ENCODE measurements around the gene NRK.
"Not testable (repeated sequence)": the region's sequence is repeated elsewhere in the genome, so short reads cannot be mapped to it uniquely, and the experiment has no call there.

Gene NRK

DNA sequence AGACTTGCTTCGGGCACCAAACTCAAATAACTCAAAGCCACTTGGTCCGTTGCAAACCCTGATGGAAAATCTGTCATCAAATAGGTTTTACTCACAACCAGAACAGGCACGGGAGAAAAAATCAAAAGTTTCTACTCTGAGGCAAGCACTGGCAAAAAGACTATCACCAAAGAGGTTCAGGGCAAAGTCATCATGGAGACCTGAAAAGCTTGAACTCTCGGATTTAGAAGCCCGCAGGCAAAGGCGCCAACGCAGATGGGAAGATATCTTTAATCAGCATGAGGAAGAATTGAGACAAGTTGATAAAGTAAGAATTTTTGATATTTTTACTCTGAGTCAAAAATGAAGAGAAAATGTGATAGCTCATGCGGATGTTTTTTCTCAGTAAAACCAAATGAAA, 87.2 kb downstream of the NRK start:
- no peak for DNase-seq

DNA sequence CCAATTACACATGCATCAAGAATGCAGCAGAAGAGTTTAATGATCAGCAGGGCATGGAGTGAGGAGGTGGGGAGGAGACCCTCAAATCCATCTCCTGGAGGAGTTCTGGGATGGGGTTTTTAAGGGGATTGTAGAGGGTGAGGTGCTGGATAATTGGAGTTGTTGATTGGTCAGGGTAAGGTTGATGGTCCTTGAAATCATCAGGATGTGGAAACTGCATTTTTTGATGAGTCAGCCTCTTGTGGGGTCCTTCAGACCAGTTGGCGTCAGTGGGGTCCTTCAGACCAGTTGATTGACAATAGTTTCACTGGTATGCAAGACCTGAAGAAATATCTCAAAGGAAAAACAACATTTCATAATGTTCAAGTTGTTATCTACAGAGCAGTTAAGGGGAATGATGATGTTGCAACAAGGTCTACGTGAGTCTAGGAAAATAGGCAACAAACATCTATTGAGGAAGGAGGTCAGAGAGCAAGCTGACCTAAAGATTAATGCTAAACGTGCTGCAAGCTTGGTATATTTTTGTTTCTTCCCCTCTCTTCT, 88.3 kb downstream of the NRK start:
- DNase-seq: no peak

DNA sequence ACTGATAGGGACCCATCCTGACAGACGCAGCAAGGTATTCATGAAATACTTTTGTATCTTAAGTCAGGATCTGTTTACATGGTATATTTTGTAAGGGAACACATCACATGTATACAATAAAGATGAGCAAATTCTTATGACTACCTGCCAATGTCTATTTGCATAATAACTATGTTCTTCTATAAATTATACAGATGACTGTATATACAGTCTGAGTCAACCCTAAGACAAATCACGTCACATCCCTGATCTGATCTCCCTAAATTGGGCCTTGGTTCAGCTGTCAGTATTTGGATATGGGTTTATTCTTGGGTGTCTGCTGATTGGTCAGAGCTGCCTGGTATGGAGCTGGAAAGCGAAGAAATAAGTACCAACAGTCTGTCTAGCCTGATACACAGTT, 122.9 kb downstream of the NRK start:
- no peak for DNase-seq

DNA sequence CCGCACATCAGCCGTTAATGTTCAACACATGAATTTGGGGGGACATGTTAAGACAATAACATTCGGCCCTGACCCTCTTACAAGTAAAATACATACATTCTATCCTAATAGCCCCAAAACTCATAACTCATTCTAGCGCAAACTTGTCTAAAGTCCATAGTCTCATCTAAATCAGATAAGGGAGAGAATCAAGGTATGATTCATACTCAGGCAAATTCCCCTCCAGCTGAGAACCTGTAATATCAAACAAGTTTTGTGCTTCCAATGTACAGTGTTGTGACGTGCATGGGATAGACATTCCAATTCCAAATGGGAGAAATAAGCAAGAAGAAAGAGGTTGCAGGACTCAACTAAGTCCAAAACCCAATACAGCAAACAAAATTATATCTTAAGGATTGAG, 147.1 kb downstream of the NRK start:
- no peak for DNase-seq

DNA sequence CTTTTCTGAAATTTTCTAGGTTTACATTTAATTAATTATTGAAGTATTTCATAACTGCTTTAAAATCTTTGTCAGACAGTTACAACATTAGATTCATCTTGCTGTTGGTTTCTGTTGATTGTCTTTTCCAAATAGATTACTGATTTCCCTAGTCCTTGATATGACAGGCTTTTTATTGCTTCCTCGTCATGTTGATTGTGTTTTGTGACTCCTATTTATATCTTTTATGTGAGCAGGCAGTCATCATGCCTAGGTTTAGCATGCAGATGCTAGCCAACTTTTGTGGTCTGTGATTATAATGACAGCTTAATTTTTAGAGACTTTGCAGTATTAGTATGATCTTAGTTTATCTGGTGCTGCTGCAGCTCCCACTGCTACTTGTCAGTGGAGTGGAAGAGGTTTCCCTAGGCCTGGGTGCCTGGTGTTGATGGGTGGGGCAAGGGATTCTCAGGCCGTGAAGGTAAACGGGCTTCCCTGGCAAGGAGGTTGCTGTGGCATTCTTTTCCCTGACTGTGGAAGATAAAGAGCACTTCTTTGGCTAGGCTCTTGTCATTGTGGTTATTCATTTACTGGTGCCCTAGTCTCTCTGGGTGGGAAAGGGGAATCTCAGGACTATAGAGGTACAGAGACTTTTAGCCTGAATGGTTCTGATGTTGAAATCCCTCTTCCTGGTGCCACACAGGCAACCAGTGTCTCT, 150.5 kb downstream of the NRK start:
- no peak for DNase-seq

DNA sequence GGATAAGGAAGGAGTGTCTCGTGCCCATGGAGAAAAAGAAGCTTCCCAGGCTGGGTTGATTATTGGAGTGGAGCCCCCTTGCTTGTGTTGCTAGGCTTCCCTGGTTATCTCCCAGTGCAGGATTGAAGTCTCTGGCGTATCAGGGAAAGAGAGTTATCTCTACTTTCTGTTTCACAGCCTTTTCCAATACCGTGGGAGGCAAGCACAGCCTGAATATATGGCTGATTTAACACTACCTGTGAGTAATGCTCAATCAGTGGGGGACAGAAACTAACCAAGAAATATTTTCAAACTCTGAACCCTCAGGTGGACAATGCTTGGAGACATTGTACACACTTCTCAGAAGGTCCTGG, 151.0 kb downstream of the NRK start:
- no peak for DNase-seq

DNA sequence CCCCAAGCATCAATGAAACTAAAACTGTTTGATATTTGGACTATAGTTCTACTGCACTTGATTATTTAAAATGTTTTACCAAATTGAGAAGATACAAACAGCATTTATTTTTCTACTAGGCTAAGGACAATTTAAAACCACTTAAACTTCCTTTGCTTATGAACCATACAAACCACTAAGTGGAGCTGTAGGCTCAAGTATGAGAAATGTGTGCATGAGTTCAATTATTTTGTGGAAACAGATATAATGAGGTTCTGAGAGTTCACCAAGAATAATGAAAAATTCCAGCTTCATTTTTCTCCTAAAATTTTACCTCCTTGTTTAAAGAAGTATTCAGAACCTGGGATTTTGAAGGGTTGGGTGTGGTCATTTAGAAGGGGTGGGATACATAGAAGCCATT, 153.0 kb downstream of the NRK start:
- DNase-seq: no peak

DNA sequence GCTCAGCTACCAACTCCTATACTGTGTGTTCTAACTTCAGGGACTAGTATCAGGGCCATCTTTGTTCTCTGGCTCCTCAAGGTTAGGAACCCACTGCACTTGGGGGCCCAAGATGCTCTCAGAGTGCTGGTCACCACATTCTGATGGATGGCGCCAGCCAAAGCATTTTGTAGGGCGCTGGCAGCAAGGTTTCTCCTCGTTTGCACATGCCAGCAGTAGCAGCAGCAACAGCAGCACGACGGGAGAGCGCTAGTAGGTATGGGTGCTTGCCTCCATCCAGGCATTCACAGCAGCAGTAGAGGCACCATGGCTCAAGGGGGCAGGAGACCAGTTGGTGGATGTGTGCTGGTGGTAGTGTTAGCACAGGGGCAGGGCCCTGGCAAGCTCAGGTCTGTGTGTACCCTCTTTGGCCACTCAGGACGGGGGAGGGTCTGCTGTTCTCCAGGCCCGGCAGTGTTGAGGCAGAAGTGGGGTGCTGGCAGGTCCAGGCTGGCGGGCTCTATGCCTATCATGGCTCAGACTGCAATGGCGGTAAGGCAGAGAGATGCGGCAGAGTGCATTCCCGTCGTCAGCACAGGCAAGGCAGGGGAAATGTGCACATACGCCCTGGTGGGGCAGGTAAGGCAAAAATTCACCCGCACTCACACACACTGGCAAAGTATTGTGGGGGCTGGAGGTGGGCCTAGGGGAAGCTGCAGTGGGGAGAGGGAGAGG, 159.6 kb downstream of the NRK start:
- DNase-seq: no peak

DNA sequence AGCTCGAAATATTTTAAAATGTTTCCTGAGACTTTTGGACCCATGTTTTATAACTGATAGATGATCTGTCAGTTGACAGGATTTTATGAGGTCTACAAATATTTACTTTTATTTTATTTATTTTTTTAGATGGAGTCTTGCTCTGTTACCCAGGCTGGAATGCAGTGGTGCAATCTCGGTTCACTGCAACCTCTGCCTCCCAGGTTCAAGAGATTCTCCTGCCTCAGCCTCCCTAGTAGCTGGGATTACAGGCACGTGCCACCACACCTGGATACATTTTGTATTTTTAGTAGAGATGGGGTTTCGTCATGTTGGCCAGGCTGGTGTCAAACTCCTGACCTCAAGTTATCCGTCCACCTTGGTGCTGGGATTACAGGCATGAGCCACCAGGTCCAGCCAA, 166.1 kb downstream of the NRK start:
- not testable (repeated sequence) for DNase-seq

DNA sequence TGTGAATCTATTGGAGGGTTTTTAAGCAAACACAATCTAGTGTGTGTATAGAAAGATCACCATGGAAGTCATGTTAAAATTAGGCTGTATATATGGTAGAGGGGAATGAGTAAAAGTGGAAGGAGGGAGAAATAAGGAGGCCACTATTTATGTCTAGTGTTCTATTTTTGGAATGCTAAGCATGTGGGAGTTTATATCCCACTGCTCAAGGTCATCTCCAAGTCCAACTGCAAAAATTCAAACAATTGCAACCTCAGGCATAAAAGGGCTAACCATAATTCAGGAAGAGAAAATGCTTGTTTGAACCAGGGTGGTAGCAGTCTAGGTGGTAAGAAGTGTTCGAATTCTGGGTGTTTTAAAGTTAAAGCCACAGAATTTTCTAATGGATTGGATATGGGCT, 177.0 kb downstream of the NRK start:
- no peak for DNase-seq

DNA sequence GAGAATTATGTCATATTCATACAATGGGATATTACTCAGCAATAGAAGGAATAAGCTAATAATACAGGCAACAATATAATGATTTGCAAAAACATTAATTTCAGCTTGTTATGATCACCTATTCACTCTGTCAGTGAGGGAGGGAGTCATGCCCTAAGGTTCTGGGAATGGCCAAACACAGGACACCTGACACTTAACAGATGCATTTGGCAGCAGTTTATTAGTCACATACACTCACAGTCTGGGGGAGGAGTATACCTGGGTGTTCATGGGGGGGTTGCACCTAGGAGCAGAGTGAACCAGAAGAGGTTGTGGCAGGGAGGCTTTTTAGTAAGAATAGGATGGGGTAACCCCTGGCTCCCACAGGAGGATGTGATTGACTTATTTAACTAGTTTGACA, 177.9 kb downstream of the NRK start:
- no peak for DNase-seq

DNA sequence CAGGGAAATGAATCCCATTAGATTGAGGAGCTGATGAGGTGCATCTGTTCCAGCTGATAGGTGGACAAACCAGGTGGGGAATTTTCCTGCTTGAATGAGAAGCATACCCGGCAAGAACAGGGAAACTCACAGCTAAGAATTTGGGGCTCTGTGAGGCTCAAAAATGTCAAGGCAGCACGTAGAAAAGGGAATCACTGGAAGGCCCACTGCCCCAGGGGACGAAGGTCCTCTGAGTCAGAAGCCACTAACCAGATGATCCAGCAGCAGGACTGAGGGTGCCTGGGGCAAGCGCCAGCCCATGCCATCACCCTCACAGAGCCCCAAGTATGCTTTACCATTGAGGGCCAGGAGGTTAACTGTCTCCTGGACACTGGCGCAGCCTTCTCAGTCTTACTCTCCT, 178.3 kb downstream of the NRK start:
- DNase-seq: not testable (repeated sequence)

DNA sequence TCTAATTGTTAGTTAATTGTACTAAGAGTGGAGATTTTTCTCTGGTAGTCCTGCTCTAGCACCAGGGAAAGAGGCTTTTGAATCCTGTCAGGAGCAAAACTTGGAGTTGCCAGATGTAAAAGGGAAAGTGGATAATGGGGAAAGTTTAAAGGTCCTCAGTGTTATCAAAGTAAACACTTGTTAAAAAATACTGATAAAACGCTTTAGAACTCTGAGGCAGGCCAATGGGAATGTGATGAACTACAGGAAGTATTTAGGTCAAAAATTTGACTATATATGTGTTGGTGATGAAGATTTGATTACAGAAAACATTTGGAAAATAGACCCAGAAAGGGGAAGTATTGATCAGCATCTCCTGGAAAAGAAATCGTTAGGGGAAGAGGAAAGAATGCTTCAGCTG, 183.3 kb downstream of the NRK start:
- no peak for DNase-seq

DNA sequence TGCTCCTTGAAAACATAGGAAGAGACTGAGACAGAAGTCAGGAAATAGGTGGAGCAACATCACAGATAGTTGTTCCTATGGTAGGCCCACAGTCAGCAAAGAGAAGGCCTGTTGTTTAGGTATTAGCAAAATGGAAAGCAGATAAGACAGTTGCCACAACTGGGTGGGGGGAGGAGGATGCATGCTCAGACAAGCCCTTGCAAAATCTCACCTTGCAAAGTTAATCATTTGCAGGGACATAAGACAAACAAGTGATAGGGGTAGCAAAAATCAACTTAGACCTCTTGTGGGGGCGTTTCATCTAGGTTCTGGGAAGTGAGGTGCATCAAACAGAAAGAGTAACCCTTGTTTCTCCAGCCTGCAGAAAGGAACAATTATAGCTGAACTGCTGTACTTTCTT, 185.5 kb downstream of the NRK start:
- DNase-seq: no peak
